Calu3 (cell line): ENCODE results near the gene PLEKHA8. TPM values are rescaled to one million over a fixed set of nuclear protein-coding genes. Genes with fewer than 3 reads are reported as not detected.

Experiments
- BruUV-seq: library from RNA; stranded (reverse); fragments of 400-500 nt; replicated peaks from 2 replicates; lab custom pipeline; 2021; lab: Mats Ljungman, UMichigan
- CTCF ChIA-PET: fragments of 300-600 bp; sonication (Branson Sonifier 250); formaldehyde crosslinking; loops from one replicate; lab custom pipeline; 2022; ENCODE audit warnings: antibody characterized with exemption; lab: Charles Lee
- DNase-seq: peaks from one replicate; pipeline ENCODE4 v3.0.0; 2022
- H3K27ac Mint-ChIP-seq: one replicate; pipeline ENCODE4 v1.8.0; 2022; ENCODE audit warnings: mixed read lengths; ENCODE audit not compliant: unreplicated experiment
- H3K27me3 Mint-ChIP-seq: one replicate; pipeline ENCODE4 v1.8.0; 2022; ENCODE audit warnings: mixed read lengths; ENCODE audit not compliant: unreplicated experiment
- H3K36me3 Mint-ChIP-seq: one replicate; pipeline ENCODE4 v1.8.0; 2022; ENCODE audit warnings: mild to moderate bottlenecking, moderate library complexity, mixed read lengths; ENCODE audit not compliant: insufficient read depth, unreplicated experiment
- H3K4me1 Mint-ChIP-seq: one replicate; pipeline ENCODE4 v1.8.0; 2022; ENCODE audit warnings: mild to moderate bottlenecking, low read depth, mixed read lengths; ENCODE audit not compliant: unreplicated experiment
- H3K4me3 Mint-ChIP-seq: one replicate; pipeline ENCODE4 v1.8.0; 2022; ENCODE audit warnings: mild to moderate bottlenecking, low read depth, moderate library complexity, mixed read lengths; ENCODE audit not compliant: unreplicated experiment
- H3K9me3 Mint-ChIP-seq: one replicate; pipeline ENCODE4 v1.8.0; 2022; ENCODE audit warnings: low read depth, mixed read lengths; ENCODE audit not compliant: unreplicated experiment
- intact Hi-C: fragments of 100-400 bp; cut with micrococcal nuclease; formaldehyde crosslinking; loops from one replicate; pipeline ENCODE4 v1.10.0; 2022; ENCODE audit not compliant: unreplicated experiment
- total RNA-seq: library from RNA; stranded (reverse); gene quantifications from 2 replicates; pipeline ENCODE4 v1.2.3, GENCODE V29; 2022
- TF ChIP-seq, protein P1 (sequence below): fragments of 200-600 bp; IDR thresholded peaks from one replicate; pipeline ENCODE4 v1.8.0; 2022; ENCODE audit warnings: antibody characterized with exemption; ENCODE audit not compliant: unreplicated experiment

The PLEKHA8 gene
- total RNA-seq, 1 experiment from 2014 or later, result 27.6 TPM

DNA sequence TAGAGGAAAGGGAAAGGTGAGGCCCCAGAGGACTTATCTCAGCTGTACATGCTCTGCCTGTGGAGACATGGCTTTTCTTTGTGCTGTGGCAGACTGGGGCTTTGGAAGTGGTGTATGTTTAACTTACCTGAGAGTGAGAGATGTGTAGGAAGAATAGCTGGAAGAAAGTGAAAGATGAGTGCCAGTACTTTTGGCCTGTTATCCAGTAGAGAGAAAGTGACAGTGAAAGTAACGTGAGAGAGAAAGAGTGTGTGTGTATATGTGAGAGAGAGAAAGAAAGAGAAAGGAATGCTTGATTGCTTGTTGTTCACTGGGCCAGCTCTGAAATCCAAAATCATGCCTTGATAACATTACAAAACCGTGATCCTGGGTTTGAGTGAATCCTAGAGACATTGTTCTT is 132.1 kb downstream of the PLEKHA8 start:
- H3K27me3 Mint-ChIP-seq, result no peaks in the 10 kb centered on the region
- DNase-seq, result no peak
- BruUV-seq, result no TSS peak
- peaks cover 26% of the 10 kb centered on the region for H3K4me1 Mint-ChIP-seq
- no peak overlapping the region for H3K4me3 Mint-ChIP-seq
- intact Hi-C loops, result loop anchor here (5.0 to 10.0 kb wide), 3 partner anchors 94 to 402 kb away; no protein-coding TSS in a partner anchor
- no peaks in the 10 kb centered on the region for H3K9me3 Mint-ChIP-seq
- H3K36me3 Mint-ChIP-seq, result no peaks in the 10 kb centered on the region
- CTCF ChIA-PET, result interaction anchor here (0.7 to 1.1 kb wide), 2 partner anchors 13 to 401 kb away, joined by 3 read pairs; no protein-coding TSS in a partner anchor
- no peak overlapping the region for H3K27ac Mint-ChIP-seq
- TF ChIP-seq, protein P1, sequence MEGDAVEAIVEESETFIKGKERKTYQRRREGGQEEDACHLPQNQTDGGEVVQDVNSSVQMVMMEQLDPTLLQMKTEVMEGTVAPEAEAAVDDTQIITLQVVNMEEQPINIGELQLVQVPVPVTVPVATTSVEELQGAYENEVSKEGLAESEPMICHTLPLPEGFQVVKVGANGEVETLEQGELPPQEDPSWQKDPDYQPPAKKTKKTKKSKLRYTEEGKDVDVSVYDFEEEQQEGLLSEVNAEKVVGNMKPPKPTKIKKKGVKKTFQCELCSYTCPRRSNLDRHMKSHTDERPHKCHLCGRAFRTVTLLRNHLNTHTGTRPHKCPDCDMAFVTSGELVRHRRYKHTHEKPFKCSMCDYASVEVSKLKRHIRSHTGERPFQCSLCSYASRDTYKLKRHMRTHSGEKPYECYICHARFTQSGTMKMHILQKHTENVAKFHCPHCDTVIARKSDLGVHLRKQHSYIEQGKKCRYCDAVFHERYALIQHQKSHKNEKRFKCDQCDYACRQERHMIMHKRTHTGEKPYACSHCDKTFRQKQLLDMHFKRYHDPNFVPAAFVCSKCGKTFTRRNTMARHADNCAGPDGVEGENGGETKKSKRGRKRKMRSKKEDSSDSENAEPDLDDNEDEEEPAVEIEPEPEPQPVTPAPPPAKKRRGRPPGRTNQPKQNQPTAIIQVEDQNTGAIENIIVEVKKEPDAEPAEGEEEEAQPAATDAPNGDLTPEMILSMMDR, result no peak

GRCh38 chr7:30162133-30162532 is 133.9 kb downstream of the PLEKHA8 start:
- TF ChIP-seq, protein P1, result no peak
- no TSS peak for BruUV-seq
- H3K27me3 Mint-ChIP-seq, result no peaks in the 10 kb centered on the region
- DNase-seq, result no peak
- no peak overlapping the region for H3K4me3 Mint-ChIP-seq
- peaks cover 7% of the 10 kb centered on the region for H3K36me3 Mint-ChIP-seq
- CTCF ChIA-PET, result interaction anchor here (1.0 to 1.6 kb wide), 4 partner anchors 17 to 64 kb away, joined by 3 read pairs; no protein-coding TSS in a partner anchor
- peaks cover 40% of the 10 kb centered on the region for H3K4me1 Mint-ChIP-seq
- intact Hi-C loops, result loop anchor here (5.0 to 10.0 kb wide), 3 partner anchors 93 to 400 kb away; no protein-coding TSS in a partner anchor
- H3K27ac Mint-ChIP-seq, result no peak overlapping the region
- no peaks in the 10 kb centered on the region for H3K9me3 Mint-ChIP-seq

- intact Hi-C loops, result loop anchor here (5.0 to 10.0 kb wide), 3 partner anchors 92 to 400 kb away; no protein-coding TSS in a partner anchor
- Mint-ChIP-seq H3K27me3 (peaks cover 4% of the 10 kb centered on the region), H3K27ac (no peak overlapping the region), H3K4me1 (peaks cover 40% of the 10 kb centered on the region), H3K9me3 (no peaks in the 10 kb centered on the region), H3K36me3 (peaks cover 7% of the 10 kb centered on the region), H3K4me3 (no peak overlapping the region)
- TF ChIP-seq, protein P1, result no peak
- BruUV-seq, result no TSS peak
- no peak for DNase-seq
- CTCF ChIA-PET, result interaction anchor here (1.0 to 1.2 kb wide), 3 partner anchors 16 to 63 kb away, joined by 3 read pairs; no protein-coding TSS in a partner anchor
Measured at GRCh38 chr7:30162622-30163124, 134.5 kb downstream of the PLEKHA8 start.

DNA sequence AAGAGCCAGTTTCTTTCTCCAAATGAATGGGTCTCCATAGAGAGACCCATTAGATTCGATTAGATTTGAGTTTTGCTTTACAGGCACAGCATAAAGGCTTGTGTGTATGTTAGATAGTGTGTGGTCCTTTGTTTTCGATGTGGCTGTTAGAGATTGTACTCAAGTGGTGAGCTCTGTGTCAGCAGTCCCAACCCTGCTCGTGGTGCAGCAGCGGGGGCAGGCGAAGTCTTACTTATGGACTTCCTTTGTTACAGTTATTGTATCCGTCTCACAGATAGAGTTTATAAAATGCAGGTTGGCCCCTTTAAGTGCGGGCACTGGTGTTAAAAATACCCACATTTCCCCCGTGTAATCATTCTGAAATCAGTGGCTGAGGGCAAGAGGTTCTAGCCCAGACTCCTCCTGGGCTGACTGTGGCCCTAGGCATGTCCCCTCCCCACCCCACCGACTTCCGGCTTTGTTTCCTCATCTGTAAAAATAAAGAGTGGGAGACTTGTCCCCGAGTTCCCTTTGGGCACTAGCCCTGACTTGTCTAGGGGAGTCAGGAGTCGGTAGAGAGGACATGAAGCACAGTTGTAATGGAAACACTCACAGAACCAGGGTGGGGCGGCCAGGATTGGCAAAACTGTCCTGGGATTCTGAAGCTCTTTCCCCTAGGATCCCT is 135.2 kb downstream of the PLEKHA8 start:
- no peak overlapping the region for H3K27ac Mint-ChIP-seq
- no peaks in the 10 kb centered on the region for H3K9me3 Mint-ChIP-seq
- intact Hi-C loops, result loop anchor here (5.0 to 10.0 kb wide), 3 partner anchors 91 to 399 kb away; no protein-coding TSS in a partner anchor
- H3K4me3 Mint-ChIP-seq, result no peak overlapping the region
- DNase-seq, result no peak
- CTCF ChIA-PET, result interaction anchor here (1.0 to 1.1 kb wide), 2 partner anchors 15 to 63 kb away, joined by 3 read pairs; no protein-coding TSS in a partner anchor
- TF ChIP-seq, protein P1, result no peak
- peaks cover 40% of the 10 kb centered on the region for H3K4me1 Mint-ChIP-seq
- H3K36me3 Mint-ChIP-seq, result peaks cover 7% of the 10 kb centered on the region
- peaks cover 10% of the 10 kb centered on the region for H3K27me3 Mint-ChIP-seq
- no TSS peak for BruUV-seq
